OCI-LY1 (cell line): ENCODE measurements around the gene SETD5.

Source experiments
- EZH2 ChIP-seq: fragments of 200-600 bp; sonication (generic), shearing (Covaris generic); IDR thresholded peaks from 2 replicates; pipeline ENCODE4 v1.8.0; 2017; ENCODE audit warnings: borderline replicate concordance, mixed run types, mild to moderate bottlenecking, antibody characterized with exemption, low read length, moderate library complexity, mixed read lengths
- TF ChIP-seq, protein P1 (sequence below): fragments of 200-600 bp; sonication (generic), shearing (Covaris generic); IDR thresholded peaks from 2 replicates; pipeline ENCODE4 v1.5.1; 2017; ENCODE audit warnings: mild to moderate bottlenecking, antibody characterized with exemption, low read length, moderate library complexity, mixed read lengths

DNA sequence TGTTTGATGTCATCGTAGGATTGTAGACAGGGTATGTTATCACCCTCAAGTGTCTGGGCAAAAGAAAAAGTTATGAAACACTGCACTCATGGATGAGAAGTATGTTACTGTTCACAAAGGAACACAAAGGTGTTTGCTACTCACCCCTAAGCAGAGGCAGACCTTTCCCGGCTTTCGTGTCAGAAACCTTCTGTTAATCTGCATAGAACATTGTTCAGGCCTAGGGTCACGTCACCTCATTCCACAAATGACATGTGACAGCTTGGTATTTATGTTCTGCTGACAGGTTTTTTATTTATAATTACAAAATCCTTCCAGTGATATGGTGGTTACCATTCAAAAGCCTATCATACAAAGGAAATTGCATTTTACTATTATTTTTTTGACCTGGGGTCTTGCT, 18.1 kb upstream of the SETD5 start:
- TF ChIP-seq, protein P1, sequence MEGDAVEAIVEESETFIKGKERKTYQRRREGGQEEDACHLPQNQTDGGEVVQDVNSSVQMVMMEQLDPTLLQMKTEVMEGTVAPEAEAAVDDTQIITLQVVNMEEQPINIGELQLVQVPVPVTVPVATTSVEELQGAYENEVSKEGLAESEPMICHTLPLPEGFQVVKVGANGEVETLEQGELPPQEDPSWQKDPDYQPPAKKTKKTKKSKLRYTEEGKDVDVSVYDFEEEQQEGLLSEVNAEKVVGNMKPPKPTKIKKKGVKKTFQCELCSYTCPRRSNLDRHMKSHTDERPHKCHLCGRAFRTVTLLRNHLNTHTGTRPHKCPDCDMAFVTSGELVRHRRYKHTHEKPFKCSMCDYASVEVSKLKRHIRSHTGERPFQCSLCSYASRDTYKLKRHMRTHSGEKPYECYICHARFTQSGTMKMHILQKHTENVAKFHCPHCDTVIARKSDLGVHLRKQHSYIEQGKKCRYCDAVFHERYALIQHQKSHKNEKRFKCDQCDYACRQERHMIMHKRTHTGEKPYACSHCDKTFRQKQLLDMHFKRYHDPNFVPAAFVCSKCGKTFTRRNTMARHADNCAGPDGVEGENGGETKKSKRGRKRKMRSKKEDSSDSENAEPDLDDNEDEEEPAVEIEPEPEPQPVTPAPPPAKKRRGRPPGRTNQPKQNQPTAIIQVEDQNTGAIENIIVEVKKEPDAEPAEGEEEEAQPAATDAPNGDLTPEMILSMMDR, result no peak
- TF ChIP-seq EZH2, result no peak
